SK-N-SH (cell line): Measurements from ENCODE around the gene KLHDC7B. TPM values are rescaled to one million over a fixed set of nuclear protein-coding genes. Genes with fewer than 3 reads are reported as not detected.
A peak's percentile ranks its signal among the peaks of the same experiment; 100 is the strongest.

Experiments used
- CTCF ChIA-PET: fragments of 300-600, 350-600 bp; formaldehyde crosslinking; extraction: SDS; loops from one replicate; lab custom pipeline; 2021; lab: Yijun Ruan, JAX
- POLR2A ChIA-PET: fragments of 350-600 bp; sonication (Branson Sonifier 250); formaldehyde crosslinking; extraction: SDS; loops from one replicate; lab custom pipeline; 2020; ENCODE audit warnings: antibody characterized with exemption, inconsistent platforms; lab: Yijun Ruan, JAX
- DNase-seq: peaks from one replicate; pipeline ENCODE4 v3.0.0; 2012
- H2AFZ ChIP-seq: fragments of 200-600 bp; sonication (generic); 2 replicates; pipeline ENCODE4 v1.8.1; 2016; ENCODE audit warnings: antibody characterized with exemption, mild to moderate bottlenecking, low read depth
- H3F3A ChIP-seq: fragments of 200-600 bp; sonication (generic); replicated peaks from 2 replicates; pipeline ENCODE3; 2016; ENCODE audit warnings: antibody characterized with exemption, mild to moderate bottlenecking; ENCODE audit not compliant: insufficient read depth
- H3K27ac ChIP-seq, 2 experiments: fragments of 200-500 bp in 1 of 2; fragments of 200-600 bp in 1 of 2; sonication (Bioruptor generic) in 1 of 2; sonication (generic), shearing (Covaris generic) in 1 of 2; 2 replicates each; pipeline versions ENCODE4 v1.5.1 to v1.6.1; 2014 to 2016; ENCODE audit warnings: low read depth in 2 of 2, inconsistent platforms in 1 of 2, low read length in 1 of 2, mild to moderate bottlenecking in 1 of 2, mixed read lengths in 1 of 2
- H3K27me3 ChIP-seq: fragments of 200-600 bp; sonication (generic), shearing (Covaris generic); 2 replicates; pipeline ENCODE4 v1.6.1; 2016; ENCODE audit warnings: mixed run types; ENCODE audit not compliant: insufficient read depth
- H3K36me3 ChIP-seq, 2 experiments: fragments of 200-500 bp in 1 of 2; fragments of 200-600 bp in 1 of 2; sonication (Bioruptor generic) in 1 of 2; sonication (generic) in 1 of 2; replicated peaks in 1 of 2; 2 replicates each; pipeline versions ENCODE3 to v1.5.1; 2014 to 2016; ENCODE audit warnings: low read length in 1 of 2, mild to moderate bottlenecking in 1 of 2; ENCODE audit not compliant: insufficient read depth in 2 of 2, control insufficient read depth in 1 of 2
- H3K4me1 ChIP-seq, 2 experiments: fragments of 200-500 bp in 1 of 2; fragments of 200-600 bp in 1 of 2; sonication (Bioruptor generic) in 1 of 2; sonication (generic), shearing (Covaris generic) in 1 of 2; 2 replicates each; pipeline versions ENCODE4 v1.5.1 to v1.6.1; 2014 to 2016; ENCODE audit warnings: low read depth in 1 of 2, low read length in 1 of 2, mixed run types in 1 of 2; ENCODE audit not compliant: insufficient read depth in 2 of 2, control insufficient read depth in 1 of 2
- H3K4me2 ChIP-seq: fragments of 200-600 bp; sonication (generic), shearing (Covaris generic); 2 replicates; pipeline ENCODE4 v1.6.1; 2017; ENCODE audit warnings: mixed run types
- H3K4me3 ChIP-seq, 2 experiments: fragments of 200-500 bp in 1 of 2; fragments of 200-600 bp in 1 of 2; sonication (Bioruptor generic) in 1 of 2; sonication (generic), shearing (Covaris generic) in 1 of 2; 2 replicates each; pipeline versions ENCODE4 v1.5.1 to v1.8.1; 2014 to 2016; ENCODE audit warnings: low read depth in 2 of 2, inconsistent platforms in 1 of 2, low read length in 1 of 2, mild to moderate bottlenecking in 1 of 2, mixed read lengths in 1 of 2, moderate library complexity in 1 of 2
- H3K79me2 ChIP-seq: fragments of 200-600 bp; sonication (generic); 2 replicates; pipeline ENCODE4 v1.8.1; 2017; ENCODE audit warnings: mild to moderate bottlenecking; ENCODE audit not compliant: insufficient read depth
- H3K9ac ChIP-seq: fragments of 200-600 bp; sonication (generic); 2 replicates; pipeline ENCODE4 v1.6.1; 2017; ENCODE audit warnings: mixed run types
- H3K9me2 ChIP-seq: fragments of 200-600 bp; sonication (generic); 2 replicates; pipeline ENCODE4 v1.6.1; 2017; ENCODE audit warnings: mixed run types
- H3K9me3 ChIP-seq: fragments of 200-600 bp; sonication (generic); 2 replicates; pipeline ENCODE4 v1.6.1; 2017; ENCODE audit warnings: mixed run types, mild to moderate bottlenecking, moderate library complexity
- H4K20me1 ChIP-seq: fragments of 200-600 bp; sonication (generic); 2 replicates; pipeline ENCODE4 v1.6.1; 2017; ENCODE audit warnings: mild to moderate bottlenecking, mixed run types; ENCODE audit not compliant: insufficient read depth
- CHD2 ChIP-seq: fragments of 150-350 bp; IDR thresholded peaks from 2 replicates; pipeline ENCODE4 v1.6.1; 2018; ENCODE audit warnings: low read length; ENCODE audit not compliant: partially characterized antibody
- EP300 ChIP-seq, 2 experiments: IDR thresholded peaks; 2 replicates each; pipeline versions ENCODE4 v1.4.0 to v1.6.1; 2012; ENCODE audit warnings: borderline replicate concordance in 1 of 2, low read depth in 1 of 2, low read length in 1 of 2
- FOSL2 ChIP-seq: IDR thresholded peaks from 2 replicates; pipeline ENCODE4 v1.4.0; 2012; ENCODE audit warnings: low read depth, mild to moderate bottlenecking, moderate library complexity, borderline replicate concordance
- GABPA ChIP-seq: IDR thresholded peaks from 2 replicates; pipeline ENCODE4 v1.4.0; 2012; ENCODE audit warnings: low read depth, mild to moderate bottlenecking
- JUND ChIP-seq: IDR thresholded peaks from 2 replicates; pipeline ENCODE4 v1.4.0; 2012
- NFIC ChIP-seq: IDR thresholded peaks from 2 replicates; pipeline ENCODE4 v1.4.0; 2012; ENCODE audit warnings: borderline replicate concordance
- RAD21 ChIP-seq: IDR thresholded peaks from 2 replicates; pipeline ENCODE4 v1.6.1; 2012; ENCODE audit warnings: mild to moderate bottlenecking, low read length
- RCOR1 ChIP-seq: fragments of 150-350 bp; IDR thresholded peaks from 2 replicates; pipeline ENCODE4 v1.6.1; 2017; ENCODE audit warnings: antibody characterized with exemption, low read length
- RXRA ChIP-seq: IDR thresholded peaks from 2 replicates; pipeline ENCODE4 v1.4.0; 2012; ENCODE audit warnings: low read depth, mild to moderate bottlenecking, borderline replicate concordance
- TEAD4 ChIP-seq: IDR thresholded peaks from 2 replicates; pipeline ENCODE4 v1.4.0; 2012; ENCODE audit warnings: mild to moderate bottlenecking, borderline replicate concordance; ENCODE audit not compliant: insufficient read depth
- YY1 ChIP-seq: IDR thresholded peaks from 2 replicates; pipeline ENCODE4 v1.4.0; 2012; ENCODE audit warnings: low read depth, mild to moderate bottlenecking
- WGBS: methylation state at CpG from one replicate; pipeline ENCODE4 v1.1.6; 2017; ENCODE audit warnings: low lambda C conversion rate; 5-methylcytosine and 5-hydroxymethylcytosine counted together
- polyA plus RNA-seq, 3 experiments: library from polyadenylated mRNA; depleted of rRNA; stranded (reverse); fragments of >200 nt; gene quantifications; 2 replicates each; pipeline ENCODE4 v1.2.3, GENCODE V29; 2012
- TF ChIP-seq, protein P1 (sequence below): IDR thresholded peaks from 2 replicates; pipeline ENCODE4 v1.4.0; 2012; ENCODE audit warnings: low read depth, borderline replicate concordance
- TF ChIP-seq, protein P2 (sequence below): IDR thresholded peaks from 2 replicates; pipeline ENCODE4 v1.4.0; 2012; ENCODE audit warnings: low read depth
- TF ChIP-seq, protein P3 (sequence below): fragments of 200-600 bp; sonication (generic); IDR thresholded peaks from 2 replicates; pipeline ENCODE4 v1.6.1; 2017; ENCODE audit warnings: antibody characterized with exemption, mild to moderate bottlenecking, moderate library complexity
- TF ChIP-seq, protein P4 (sequence below): fragments of 150-350 bp; IDR thresholded peaks from 2 replicates; pipeline ENCODE4 v1.6.1; 2016; ENCODE audit warnings: mild to moderate bottlenecking, low read depth, low read length
- TF ChIP-seq, protein P5 (sequence below): IDR thresholded peaks from 2 replicates; pipeline ENCODE4; 2012
- TF ChIP-seq, protein P6 (sequence below): fragments of 150-350 bp; IDR thresholded peaks from 2 replicates; pipeline ENCODE4 v1.6.1; 2017; ENCODE audit warnings: antibody characterized with exemption, low read length, low read depth, borderline replicate concordance

The KLHDC7B gene
- polyA plus RNA-seq, 1 of the 3 experiments (the other 2 are of a cell fraction): 0.07 TPM

DNA sequence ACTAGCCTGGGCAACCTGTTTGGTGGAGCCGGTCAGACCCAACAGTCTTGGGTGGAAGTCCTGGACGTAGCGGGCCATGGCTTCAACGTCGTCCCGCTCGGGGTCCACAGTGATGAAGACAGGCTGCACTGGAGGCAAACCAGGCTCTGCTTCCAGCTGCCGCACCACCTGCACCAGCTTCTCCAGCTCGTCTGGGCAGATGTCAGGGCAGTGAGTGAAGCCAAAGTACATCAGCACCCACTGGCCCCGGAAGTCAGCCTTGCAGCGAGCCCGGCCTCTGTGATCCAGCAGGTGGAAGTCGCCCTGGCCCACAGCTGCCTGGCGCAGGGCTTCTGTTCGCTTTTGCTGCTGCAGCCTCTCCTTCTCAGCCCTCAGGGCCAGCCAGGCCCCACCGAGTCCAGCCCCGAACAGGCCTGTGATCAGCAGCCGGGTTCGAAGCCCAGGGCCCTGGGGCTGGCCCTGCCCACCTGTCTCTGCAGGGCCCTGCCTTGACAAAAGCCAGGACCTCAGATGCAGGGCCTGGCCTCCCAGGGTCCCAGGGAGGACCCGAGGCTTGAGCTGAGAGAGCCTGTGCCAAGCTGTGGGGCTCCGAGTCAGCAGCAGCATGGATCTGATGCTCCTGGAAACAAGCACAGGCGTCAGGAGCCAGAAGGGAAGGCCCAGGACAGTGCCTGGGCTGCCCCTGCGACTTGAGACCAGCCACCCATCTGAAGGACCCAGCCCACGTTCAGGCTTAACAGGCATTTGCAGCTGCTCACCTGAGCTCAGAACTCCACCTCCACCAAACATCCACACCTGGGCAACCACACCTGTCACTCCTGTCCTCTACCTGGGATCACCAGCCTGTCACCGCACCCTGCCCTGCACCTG, 21.7 kb upstream of the KLHDC7B start:
- Histone ChIP-seq H3K27me3 (no peaks in the 10 kb centered on the region), H3K4me1 (peaks cover 7 to 24% of the 10 kb centered on the region in 2 experiments; a peak in 2 of 4 replicates), H4K20me1 (peaks cover 8% of the 10 kb centered on the region; the same call in 1 of the 2 replicates), H3K9ac (peak overlapping the region; percentile 80; the same call in 1 of the 2 replicates), H3K4me2 (peak overlapping the region; percentile 93), H2AFZ (no peak overlapping the region), H3K9me2 (no peaks in the 10 kb centered on the region), H3K36me3 (peaks cover 7 to 35% of the 10 kb centered on the region in 2 experiments), H3K27ac (peak overlapping the region in 1 of 2 experiments; percentile 25; a peak in 1 of 4 replicates), H3F3A (peaks cover 19% of the 10 kb centered on the region), H3K4me3 (peak overlapping the region; percentile 80 to 81), H3K79me2 (peaks cover 18% of the 10 kb centered on the region), H3K9me3 (no peaks in the 10 kb centered on the region)
- POLR2A ChIA-PET: interaction anchor here (0.9 to 2.9 kb wide), 8 partner anchors 8 to 58 kb away, joined by 3 to 12 read pairs (median 6); partner anchors contain the start of genes CHKB, KLHDC7B, LMF2 and NCAPH2
- peak; percentile 52 for DNase-seq
- CTCF ChIA-PET: interaction anchor here (0.7 to 3.4 kb wide), 7 partner anchors 8 to 58 kb away, joined by 3 to 53 read pairs (median 9); partner anchors contain the start of genes CHKB and SYCE3
- WGBS: 85% methylated on average over 15 of the region's 25 CpGs
- TF ChIP-seq, protein P1, sequence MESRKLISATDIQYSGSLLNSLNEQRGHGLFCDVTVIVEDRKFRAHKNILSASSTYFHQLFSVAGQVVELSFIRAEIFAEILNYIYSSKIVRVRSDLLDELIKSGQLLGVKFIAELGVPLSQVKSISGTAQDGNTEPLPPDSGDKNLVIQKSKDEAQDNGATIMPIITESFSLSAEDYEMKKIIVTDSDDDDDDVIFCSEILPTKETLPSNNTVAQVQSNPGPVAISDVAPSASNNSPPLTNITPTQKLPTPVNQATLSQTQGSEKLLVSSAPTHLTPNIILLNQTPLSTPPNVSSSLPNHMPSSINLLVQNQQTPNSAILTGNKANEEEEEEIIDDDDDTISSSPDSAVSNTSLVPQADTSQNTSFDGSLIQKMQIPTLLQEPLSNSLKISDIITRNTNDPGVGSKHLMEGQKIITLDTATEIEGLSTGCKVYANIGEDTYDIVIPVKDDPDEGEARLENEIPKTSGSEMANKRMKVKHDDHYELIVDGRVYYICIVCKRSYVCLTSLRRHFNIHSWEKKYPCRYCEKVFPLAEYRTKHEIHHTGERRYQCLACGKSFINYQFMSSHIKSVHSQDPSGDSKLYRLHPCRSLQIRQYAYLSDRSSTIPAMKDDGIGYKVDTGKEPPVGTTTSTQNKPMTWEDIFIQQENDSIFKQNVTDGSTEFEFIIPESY: no peak
- TF ChIP-seq TEAD4 (no peak), JUND (no peak), CHD2 (no peak), NFIC (no peak), FOSL2 (no peak), RCOR1 (no peak), RXRA (no peak), RAD21 (no peak), GABPA (no peak), YY1 (no peak), EP300 (IDR thresholded peaks at IDR 0.05; ENCODE audit: borderline replicate concordance in 1 of 2, low read depth in 1 of 2, low read length in 1 of 2) (no peak)
- TF ChIP-seq, protein P2, sequence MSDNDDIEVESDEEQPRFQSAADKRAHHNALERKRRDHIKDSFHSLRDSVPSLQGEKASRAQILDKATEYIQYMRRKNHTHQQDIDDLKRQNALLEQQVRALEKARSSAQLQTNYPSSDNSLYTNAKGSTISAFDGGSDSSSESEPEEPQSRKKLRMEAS: no peak
- TF ChIP-seq, protein P3, sequence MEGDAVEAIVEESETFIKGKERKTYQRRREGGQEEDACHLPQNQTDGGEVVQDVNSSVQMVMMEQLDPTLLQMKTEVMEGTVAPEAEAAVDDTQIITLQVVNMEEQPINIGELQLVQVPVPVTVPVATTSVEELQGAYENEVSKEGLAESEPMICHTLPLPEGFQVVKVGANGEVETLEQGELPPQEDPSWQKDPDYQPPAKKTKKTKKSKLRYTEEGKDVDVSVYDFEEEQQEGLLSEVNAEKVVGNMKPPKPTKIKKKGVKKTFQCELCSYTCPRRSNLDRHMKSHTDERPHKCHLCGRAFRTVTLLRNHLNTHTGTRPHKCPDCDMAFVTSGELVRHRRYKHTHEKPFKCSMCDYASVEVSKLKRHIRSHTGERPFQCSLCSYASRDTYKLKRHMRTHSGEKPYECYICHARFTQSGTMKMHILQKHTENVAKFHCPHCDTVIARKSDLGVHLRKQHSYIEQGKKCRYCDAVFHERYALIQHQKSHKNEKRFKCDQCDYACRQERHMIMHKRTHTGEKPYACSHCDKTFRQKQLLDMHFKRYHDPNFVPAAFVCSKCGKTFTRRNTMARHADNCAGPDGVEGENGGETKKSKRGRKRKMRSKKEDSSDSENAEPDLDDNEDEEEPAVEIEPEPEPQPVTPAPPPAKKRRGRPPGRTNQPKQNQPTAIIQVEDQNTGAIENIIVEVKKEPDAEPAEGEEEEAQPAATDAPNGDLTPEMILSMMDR: no peak
- TF ChIP-seq, protein P4, sequence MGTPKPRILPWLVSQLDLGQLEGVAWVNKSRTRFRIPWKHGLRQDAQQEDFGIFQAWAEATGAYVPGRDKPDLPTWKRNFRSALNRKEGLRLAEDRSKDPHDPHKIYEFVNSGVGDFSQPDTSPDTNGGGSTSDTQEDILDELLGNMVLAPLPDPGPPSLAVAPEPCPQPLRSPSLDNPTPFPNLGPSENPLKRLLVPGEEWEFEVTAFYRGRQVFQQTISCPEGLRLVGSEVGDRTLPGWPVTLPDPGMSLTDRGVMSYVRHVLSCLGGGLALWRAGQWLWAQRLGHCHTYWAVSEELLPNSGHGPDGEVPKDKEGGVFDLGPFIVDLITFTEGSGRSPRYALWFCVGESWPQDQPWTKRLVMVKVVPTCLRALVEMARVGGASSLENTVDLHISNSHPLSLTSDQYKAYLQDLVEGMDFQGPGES: no peak
- TF ChIP-seq, protein P5, sequence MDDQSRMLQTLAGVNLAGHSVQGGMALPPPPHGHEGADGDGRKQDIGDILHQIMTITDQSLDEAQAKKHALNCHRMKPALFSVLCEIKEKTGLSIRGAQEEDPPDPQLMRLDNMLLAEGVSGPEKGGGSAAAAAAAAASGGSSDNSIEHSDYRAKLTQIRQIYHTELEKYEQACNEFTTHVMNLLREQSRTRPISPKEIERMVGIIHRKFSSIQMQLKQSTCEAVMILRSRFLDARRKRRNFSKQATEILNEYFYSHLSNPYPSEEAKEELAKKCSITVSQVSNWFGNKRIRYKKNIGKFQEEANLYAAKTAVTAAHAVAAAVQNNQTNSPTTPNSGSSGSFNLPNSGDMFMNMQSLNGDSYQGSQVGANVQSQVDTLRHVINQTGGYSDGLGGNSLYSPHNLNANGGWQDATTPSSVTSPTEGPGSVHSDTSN: no peak
- TF ChIP-seq, protein P6, sequence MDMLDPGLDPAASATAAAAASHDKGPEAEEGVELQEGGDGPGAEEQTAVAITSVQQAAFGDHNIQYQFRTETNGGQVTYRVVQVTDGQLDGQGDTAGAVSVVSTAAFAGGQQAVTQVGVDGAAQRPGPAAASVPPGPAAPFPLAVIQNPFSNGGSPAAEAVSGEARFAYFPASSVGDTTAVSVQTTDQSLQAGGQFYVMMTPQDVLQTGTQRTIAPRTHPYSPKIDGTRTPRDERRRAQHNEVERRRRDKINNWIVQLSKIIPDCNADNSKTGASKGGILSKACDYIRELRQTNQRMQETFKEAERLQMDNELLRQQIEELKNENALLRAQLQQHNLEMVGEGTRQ: no peak
- TF ChIP-seq, all 33 proteins: peak for 0
